ENCODE measurements around the gene BPIFB3.

BPIFB3 gene

GRCh38 chr20:33092361-33092760 lies 38.7 kb downstream of the BPIFB3 start:
- DNase-seq (ENCODE audit: insufficient read length, low spot score): no peak
- TF ChIP-seq SPI1 (IDR thresholded peaks at IDR 0.05; ENCODE audit: low read depth, low read length) (no peak), POU2F2 (IDR thresholded peaks at IDR 0.05; ENCODE audit: low read depth, low read length) (no peak), POLR2A (IDR thresholded peaks at IDR 0.05; ENCODE audit: low read depth, low read length) (no peak), TAF1 (IDR thresholded peaks at IDR 0.05; ENCODE audit: low read depth, low read length) (no peak), PAX5 (IDR thresholded peaks at IDR 0.05; ENCODE audit: insufficient read depth, low read length, severe bottlenecking) (no peak), POLR2AphosphoS5 (IDR thresholded peaks at IDR 0.05; ENCODE audit: low read depth, low read length) (no peak)
- FAIRE-seq: no peak

- DNase-seq (ENCODE audit: insufficient read length, low spot score) (no peak), FAIRE-seq (no peak)
- no peak for TF ChIP-seq TAF1 (IDR thresholded peaks at IDR 0.05; ENCODE audit: low read depth, low read length)
- no peak for TF ChIP-seq SPI1 (IDR thresholded peaks at IDR 0.05; ENCODE audit: low read depth, low read length)
- no peak for TF ChIP-seq PAX5 (IDR thresholded peaks at IDR 0.05; ENCODE audit: insufficient read depth, low read length, severe bottlenecking)
- TF ChIP-seq POLR2A (IDR thresholded peaks at IDR 0.05; ENCODE audit: low read depth, low read length): no peak
- no peak for TF ChIP-seq POLR2AphosphoS5 (IDR thresholded peaks at IDR 0.05; ENCODE audit: low read depth, low read length)
- no peak for TF ChIP-seq POU2F2 (IDR thresholded peaks at IDR 0.05; ENCODE audit: low read depth, low read length)
Measured at GRCh38 chr20:33093074-33093473, 39.4 kb downstream of the BPIFB3 start.

GRCh38 chr20:33093582-33093981 lies 39.9 kb downstream of the BPIFB3 start:
- FAIRE-seq: no peak

GRCh38 chr20:33095249-33095648 lies 41.5 kb downstream of the BPIFB3 start:
- no peak for DNase-seq (ENCODE audit: insufficient read length, low spot score)
- FAIRE-seq: no peak
- TF ChIP-seq POU2F2 (IDR thresholded peaks at IDR 0.05; ENCODE audit: low read depth, low read length) (no peak), POLR2AphosphoS5 (IDR thresholded peaks at IDR 0.05; ENCODE audit: low read depth, low read length) (no peak), POLR2A (IDR thresholded peaks at IDR 0.05; ENCODE audit: low read depth, low read length) (no peak), TAF1 (IDR thresholded peaks at IDR 0.05; ENCODE audit: low read depth, low read length) (no peak), SPI1 (IDR thresholded peaks at IDR 0.05; ENCODE audit: low read depth, low read length) (no peak), PAX5 (IDR thresholded peaks at IDR 0.05; ENCODE audit: insufficient read depth, low read length, severe bottlenecking) (no peak)

More at GRCh38 chr20:33093582-33093981, 39.9 kb downstream of the BPIFB3 start:
- no peak for DNase-seq (ENCODE audit: insufficient read length, low spot score)
- TF ChIP-seq POU2F2 (IDR thresholded peaks at IDR 0.05; ENCODE audit: low read depth, low read length) (no peak), TAF1 (IDR thresholded peaks at IDR 0.05; ENCODE audit: low read depth, low read length) (no peak), POLR2AphosphoS5 (IDR thresholded peaks at IDR 0.05; ENCODE audit: low read depth, low read length) (no peak), POLR2A (IDR thresholded peaks at IDR 0.05; ENCODE audit: low read depth, low read length) (no peak), PAX5 (IDR thresholded peaks at IDR 0.05; ENCODE audit: insufficient read depth, low read length, severe bottlenecking) (no peak), SPI1 (IDR thresholded peaks at IDR 0.05; ENCODE audit: low read depth, low read length) (no peak)

GRCh38 chr20:33095902-33096584 lies 42.3 kb downstream of the BPIFB3 start:
- DNase-seq (ENCODE audit: insufficient read length, low spot score) (peak; percentile 55), FAIRE-seq (peak; percentile 78)

GRCh38 chr20:33097001-33097400 lies 43.3 kb downstream of the BPIFB3 start:
- TF ChIP-seq POLR2A (IDR thresholded peaks at IDR 0.05; ENCODE audit: low read depth, low read length) (no peak), TAF1 (IDR thresholded peaks at IDR 0.05; ENCODE audit: low read depth, low read length) (no peak), POLR2AphosphoS5 (IDR thresholded peaks at IDR 0.05; ENCODE audit: low read depth, low read length) (no peak), SPI1 (IDR thresholded peaks at IDR 0.05; ENCODE audit: low read depth, low read length) (no peak), POU2F2 (IDR thresholded peaks at IDR 0.05; ENCODE audit: low read depth, low read length) (no peak), PAX5 (IDR thresholded peaks at IDR 0.05; ENCODE audit: insufficient read depth, low read length, severe bottlenecking) (no peak)
- no peak for DNase-seq (ENCODE audit: insufficient read length, low spot score)
- no peak for FAIRE-seq

GRCh38 chr20:33099843-33100538 lies 46.3 kb downstream of the BPIFB3 start:
- FAIRE-seq (no peak), DNase-seq (ENCODE audit: insufficient read length, low spot score) (no peak)
- TF ChIP-seq POU2F2 (IDR thresholded peaks at IDR 0.05; ENCODE audit: low read depth, low read length) (no peak), PAX5 (IDR thresholded peaks at IDR 0.05; ENCODE audit: insufficient read depth, low read length, severe bottlenecking) (no peak), POLR2AphosphoS5 (IDR thresholded peaks at IDR 0.05; ENCODE audit: low read depth, low read length) (no peak), POLR2A (IDR thresholded peaks at IDR 0.05; ENCODE audit: low read depth, low read length) (no peak)

GRCh38 chr20:33103556-33103955 lies 49.9 kb downstream of the BPIFB3 start:
- FAIRE-seq (no peak), DNase-seq (ENCODE audit: insufficient read length, low spot score) (no peak)
- no peak for TF ChIP-seq PAX5 (IDR thresholded peaks at IDR 0.05; ENCODE audit: insufficient read depth, low read length, severe bottlenecking)
- no peak for TF ChIP-seq POLR2A (IDR thresholded peaks at IDR 0.05; ENCODE audit: low read depth, low read length)
- TF ChIP-seq POU2F2 (IDR thresholded peaks at IDR 0.05; ENCODE audit: low read depth, low read length): no peak
- no peak for TF ChIP-seq POLR2AphosphoS5 (IDR thresholded peaks at IDR 0.05; ENCODE audit: low read depth, low read length)
- TF ChIP-seq SPI1 (IDR thresholded peaks at IDR 0.05; ENCODE audit: low read depth, low read length): no peak
- no peak for TF ChIP-seq TAF1 (IDR thresholded peaks at IDR 0.05; ENCODE audit: low read depth, low read length)

- TF ChIP-seq POLR2A (IDR thresholded peaks at IDR 0.05; ENCODE audit: low read depth, low read length): no peak
- no peak for TF ChIP-seq POLR2AphosphoS5 (IDR thresholded peaks at IDR 0.05; ENCODE audit: low read depth, low read length)
- TF ChIP-seq PAX5 (IDR thresholded peaks at IDR 0.05; ENCODE audit: insufficient read depth, low read length, severe bottlenecking): no peak
- TF ChIP-seq POU2F2 (IDR thresholded peaks at IDR 0.05; ENCODE audit: low read depth, low read length): no peak
- TF ChIP-seq TAF1 (IDR thresholded peaks at IDR 0.05; ENCODE audit: low read depth, low read length): no peak
- TF ChIP-seq SPI1 (IDR thresholded peaks at IDR 0.05; ENCODE audit: low read depth, low read length): no peak
- FAIRE-seq: no peak
Measured at GRCh38 chr20:33104336-33104735, 50.6 kb downstream of the BPIFB3 start.

More at GRCh38 chr20:33104336-33104735, 50.6 kb downstream of the BPIFB3 start:
- DNase-seq (ENCODE audit: insufficient read length, low spot score): no peak
